ENCODE data around the gene CRYM.
A peak's percentile ranks its signal among the peaks of the same experiment; 100 is the strongest.
"Not testable (repeated sequence)": the region's sequence is repeated elsewhere in the genome, so short reads cannot be mapped to it uniquely, and the experiment has no call there.

Gene CRYM
- 0 to 0.08 (median 0) reads per million in 4 donors for total RNA-seq

GRCh38 chr16:21277927-21278706 is at the start of gene CRYM:
Gene CRYM, minus strand, starts transcription at chr16:21278290. Its CDS starts 39 bp downstream, at chr16:21278251.
- peak in 2 of 5 donors; percentile 18 to 34 for DNase-seq

DNA sequence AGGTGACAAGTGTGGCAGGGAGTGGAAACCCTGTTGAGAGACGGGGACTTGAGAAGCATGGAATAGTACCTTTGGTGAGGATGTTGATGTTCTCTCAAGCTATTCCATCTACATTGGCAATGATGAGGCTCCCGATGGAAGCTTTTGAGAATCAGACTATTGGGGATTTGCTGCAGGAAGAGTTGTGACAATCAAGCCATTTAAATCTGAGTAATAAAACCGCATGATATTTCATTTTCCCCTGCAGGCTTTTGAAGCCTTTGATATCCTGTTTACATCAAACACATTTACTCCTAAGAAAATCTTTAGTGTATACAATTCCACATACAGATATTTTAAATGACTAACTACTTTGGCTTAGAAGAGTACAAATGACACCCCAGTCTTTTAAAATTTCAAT is 49.0 kb upstream of the CRYM start:
- DNase-seq, result no peak

DNA sequence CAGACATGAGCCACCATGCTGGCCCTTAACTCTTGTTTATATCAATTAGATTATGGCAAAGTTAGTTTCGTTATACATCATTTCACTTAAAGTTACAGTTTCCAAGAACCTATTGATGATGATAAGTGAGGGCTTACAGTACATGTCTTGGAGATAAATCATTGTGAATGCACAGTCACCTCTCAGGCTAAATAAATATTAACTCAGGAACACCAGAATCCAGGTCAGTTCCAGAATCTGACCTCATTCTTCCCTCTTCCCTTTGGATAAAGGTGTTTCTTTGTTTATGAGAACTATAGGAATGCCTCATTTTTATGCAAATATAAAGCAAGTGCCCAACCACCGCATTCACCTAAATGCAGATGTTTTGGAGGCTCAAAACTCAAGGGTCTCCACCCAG is 48.4 kb upstream of the CRYM start:
- DNase-seq, result no peak

DNA sequence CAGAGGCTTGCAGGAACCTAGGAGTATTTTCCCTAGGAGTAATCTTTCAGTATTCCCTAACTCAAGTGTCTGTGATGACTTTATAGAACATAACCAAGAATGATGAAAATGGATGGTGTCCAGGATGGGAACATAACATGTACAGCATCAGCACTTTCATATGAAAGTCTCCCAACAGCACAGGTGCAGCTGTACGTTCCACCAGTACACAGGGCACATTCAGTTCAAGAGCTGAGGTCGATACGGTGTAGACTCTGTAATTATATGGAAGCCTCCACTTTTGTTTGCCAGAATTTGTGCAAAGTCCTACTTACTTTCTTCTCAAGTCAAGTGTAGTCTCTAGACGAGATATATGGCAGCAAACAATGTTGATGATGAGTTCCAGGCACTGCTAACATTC is 46.2 kb upstream of the CRYM start:
- DNase-seq, result no peak

DNA sequence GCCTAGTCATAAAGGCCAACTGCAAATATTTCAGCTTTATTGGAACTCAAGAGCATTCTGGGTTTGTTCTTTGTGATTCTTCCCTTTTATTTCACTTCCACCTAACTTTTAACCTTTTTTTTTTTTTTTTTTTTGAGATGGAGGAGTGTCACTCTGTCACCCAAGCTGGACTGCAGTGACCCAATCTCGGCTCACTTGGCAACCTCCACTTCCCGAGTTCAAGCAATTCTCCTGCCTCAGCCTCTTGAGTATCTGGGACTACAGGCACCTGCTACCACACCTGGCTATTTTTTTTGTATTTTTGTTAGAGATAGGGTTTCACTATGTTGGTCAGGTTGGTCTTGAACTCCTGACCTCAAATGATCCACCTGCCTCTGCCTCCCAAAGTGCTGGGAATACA is 44.2 kb upstream of the CRYM start:
- DNase-seq, result not testable (repeated sequence)

DNA sequence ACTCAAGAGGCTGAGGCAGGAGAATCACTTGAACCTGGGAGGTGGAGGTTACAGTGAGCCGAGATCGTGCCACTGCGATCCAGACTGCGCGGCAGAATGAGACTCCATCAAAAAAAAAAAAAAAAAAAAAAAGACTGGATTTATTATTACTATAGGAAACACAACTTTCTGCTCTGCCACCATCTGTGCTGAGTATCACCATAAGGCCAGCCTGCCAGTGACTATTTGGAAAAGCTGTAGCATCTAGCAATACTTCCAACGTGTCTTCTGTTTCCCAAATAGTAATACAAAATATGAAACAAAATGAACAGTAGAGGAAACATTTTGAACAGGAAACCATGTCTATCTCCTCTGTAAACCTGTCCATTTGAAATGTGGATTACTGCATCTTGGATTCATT is 43.6 kb upstream of the CRYM start:
- DNase-seq, result no peak

DNA sequence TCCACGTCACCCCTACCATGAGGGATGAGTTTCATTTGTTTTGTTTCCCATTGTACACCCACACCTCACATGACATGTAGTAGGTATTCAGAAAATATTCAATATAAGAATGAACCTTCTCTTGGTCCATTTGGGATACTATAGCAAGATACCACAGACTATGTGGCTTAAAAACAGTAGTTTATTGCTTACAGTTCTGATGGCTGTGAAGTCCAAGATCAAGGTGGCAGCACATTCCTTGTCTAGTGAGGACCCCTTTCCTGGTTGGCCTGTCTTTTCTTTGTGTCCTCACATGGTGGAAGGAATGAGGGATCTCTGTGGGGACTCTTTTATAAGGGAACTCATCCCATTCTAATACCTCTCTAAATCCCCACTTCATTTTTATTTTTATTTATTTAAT is 36.2 kb upstream of the CRYM start:
- DNase-seq, result no peak

DNA sequence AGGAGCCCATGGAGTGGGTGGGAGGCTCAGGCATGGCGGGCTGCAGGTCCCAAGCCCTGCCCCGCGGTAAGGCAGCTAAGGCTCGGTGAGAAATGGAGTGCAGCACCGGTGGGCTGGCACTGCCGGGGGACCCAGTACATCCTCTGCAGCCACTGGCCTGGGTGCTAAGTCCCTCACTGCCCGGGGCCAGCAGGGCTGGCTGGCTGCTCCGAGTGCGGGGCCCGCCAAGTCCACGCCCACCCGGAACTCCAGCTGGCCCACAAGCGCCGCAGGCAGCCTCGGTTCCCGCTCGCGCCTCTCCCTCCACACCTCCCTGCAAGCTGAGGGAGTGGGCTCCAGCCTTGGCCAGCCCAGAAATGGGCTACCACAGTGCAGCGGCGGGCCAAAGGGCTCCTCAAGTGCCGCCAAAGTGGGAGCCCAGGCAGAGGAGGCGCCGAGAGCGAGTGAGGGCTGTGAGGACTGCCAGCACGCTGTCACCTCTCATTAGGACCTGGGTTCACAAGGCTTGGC is 34.8 kb upstream of the CRYM start:
- not testable (repeated sequence) for DNase-seq

- DNase-seq, result not testable (repeated sequence)
Measured at GRCh38 chr16:21312046-21312445, 34.0 kb upstream of the CRYM start.

- DNase-seq, result not testable (repeated sequence)
Measured at GRCh38 chr16:21306712-21307111, 28.6 kb upstream of the CRYM start.

GRCh38 chr16:21302898-21303528 is 24.9 kb upstream of the CRYM start:
- no peak for DNase-seq

GRCh38 chr16:21302454-21302853 is 24.4 kb upstream of the CRYM start:
- DNase-seq, result no peak

DNA sequence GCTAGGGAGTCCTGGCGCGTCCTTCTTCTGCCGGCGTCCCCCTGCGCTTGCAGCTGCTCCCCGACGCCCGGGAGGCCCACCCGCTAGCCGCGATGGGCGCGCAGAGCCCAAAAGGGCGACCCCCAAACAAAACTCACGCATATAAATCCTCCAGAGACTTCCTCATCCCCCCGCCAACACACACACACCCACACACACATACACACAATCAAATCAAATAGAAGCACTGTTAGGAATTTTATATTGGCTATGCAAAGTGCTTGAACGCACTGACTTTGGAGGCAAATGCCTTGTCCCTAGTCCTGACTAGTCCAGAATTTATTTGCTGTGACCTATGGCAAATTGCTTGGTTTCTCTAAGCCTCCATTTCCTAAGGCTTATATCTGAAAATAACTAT is 23.8 kb upstream of the CRYM start:
- no peak for DNase-seq

GRCh38 chr16:21301168-21301894 is 23.2 kb upstream of the CRYM start:
- peak in 1 of 5 donors; percentile 54 for DNase-seq

- DNase-seq, result peak in 1 of 5 donors; percentile 64
Measured at GRCh38 chr16:21300309-21301167, 22.4 kb upstream of the CRYM start.

DNA sequence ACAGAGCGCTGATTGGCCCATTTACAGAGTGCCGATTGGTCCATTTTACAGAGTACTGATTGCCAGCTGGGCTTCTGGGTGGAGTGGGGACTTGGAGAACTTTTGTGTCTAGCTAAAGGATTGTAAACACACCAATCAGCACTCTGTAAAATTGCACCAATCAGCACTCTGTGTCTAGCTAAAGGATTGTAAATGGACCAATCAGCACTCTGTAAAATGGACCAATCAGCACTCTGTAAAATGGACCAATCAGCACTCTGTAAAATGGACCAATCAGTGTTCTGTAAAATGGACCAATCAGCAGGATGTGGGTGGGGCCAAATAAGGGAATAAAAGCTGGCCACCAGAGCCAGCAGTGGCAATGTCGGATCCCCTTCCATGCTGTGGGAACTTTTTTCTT is 11.7 kb upstream of the CRYM start:
- not testable (repeated sequence) for DNase-seq

DNA sequence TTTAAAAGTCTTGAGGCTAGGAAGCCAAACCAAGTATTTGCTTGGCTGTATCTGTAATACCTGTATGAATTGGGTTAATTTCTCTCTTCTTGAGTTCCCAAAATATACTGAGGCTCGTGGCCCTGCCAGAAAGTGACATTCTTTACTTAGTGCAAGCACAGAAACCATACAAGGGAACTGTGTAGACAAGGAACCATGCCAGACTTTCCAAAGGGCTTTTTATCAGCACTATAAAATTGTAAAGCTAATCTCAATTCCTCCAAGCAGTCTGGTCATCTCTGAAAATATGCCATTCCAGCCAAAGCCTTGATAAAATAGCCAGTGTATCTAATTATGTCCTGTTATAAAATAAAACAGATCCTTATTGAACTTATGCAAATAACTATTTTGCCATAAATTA is 7.2 kb upstream of the CRYM start:
- DNase-seq, result no peak

DNA sequence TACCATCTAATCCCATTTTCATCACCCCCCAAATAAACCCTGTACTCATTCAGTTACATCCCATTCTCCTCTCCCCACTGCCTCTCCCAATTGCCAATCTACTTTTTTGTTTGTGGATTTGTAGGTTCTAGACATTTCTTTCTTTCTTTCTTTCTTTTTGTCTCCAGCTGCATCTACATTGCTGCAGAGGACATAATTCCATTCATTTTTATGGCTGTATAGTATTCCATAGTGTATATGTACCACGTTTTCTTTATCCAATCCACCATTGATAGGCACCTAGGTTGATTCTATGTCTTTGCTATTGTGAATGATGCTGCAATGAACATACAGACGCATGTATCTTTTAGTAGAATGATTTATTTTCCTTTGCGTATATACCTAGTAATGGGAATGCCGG is 6.3 kb upstream of the CRYM start:
- DNase-seq, result no peak

GRCh38 chr16:21283521-21284289 is 5.6 kb upstream of the CRYM start:
- DNase-seq, result no peak

- DNase-seq, result no peak
Measured at GRCh38 chr16:21281698-21282389, 3.8 kb upstream of the CRYM start.

DNA sequence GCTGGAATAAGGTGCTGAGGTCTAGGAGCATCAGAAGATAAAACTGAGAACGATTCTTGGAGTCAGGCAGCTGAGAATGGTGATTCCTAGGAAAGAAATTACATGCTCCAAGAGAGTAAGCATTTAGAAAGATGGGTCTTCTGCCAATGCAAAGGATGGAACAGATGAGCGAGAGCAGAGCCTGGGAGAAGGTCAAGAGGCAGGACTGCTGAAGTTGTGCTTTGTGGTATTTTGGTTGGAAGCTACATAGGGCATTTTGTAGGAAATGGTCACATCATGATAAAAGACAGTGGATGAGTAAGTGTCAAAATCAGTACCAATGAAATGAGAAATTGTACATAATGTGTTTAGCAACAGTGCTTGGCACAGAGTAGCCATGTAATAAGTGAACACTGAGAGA is 1.4 kb upstream of the CRYM start:
- DNase-seq, result no peak
